ENCODE data around the gene ZNF326. TPM values are rescaled to one million over a fixed set of nuclear protein-coding genes. Genes with fewer than 3 reads are reported as not detected.
"Not testable (repeated sequence)": the region's sequence is repeated elsewhere in the genome, so short reads cannot be mapped to it uniquely, and the experiment has no call there.

Gene ZNF326
- total RNA-seq, 1 donor from 2014 or later, result 6.7 TPM

DNA sequence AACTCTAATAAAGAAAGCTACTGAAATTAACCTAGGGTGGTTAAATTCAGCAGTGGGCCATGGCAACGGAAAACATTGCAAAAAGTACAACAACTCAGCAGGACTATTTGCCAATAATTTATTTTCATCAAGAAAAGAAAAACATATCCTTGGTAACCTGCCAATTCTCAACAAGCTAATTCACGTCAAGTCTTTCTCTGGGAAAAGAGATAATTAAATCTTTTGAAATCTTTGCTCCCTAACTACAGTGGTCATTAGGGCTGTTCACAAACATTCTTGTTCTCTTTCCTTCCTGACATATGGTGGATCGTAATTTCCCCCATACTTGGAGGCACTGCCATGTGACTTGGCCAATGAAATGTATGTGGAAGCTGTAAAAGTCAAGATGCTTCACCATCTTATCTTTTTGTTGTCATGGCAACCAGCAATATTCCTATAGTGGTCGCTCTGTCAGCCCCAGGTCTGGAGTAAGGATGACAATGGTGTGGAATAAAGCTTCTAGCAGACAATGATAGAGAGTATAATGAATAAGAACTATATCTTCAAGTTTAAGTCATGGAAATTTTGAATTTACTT is 29.6 kb upstream of the ZNF326 start:
- peak; percentile 64 to 65 for DNase-seq (ENCODE audit: low read depth in 2 of 2)

DNA sequence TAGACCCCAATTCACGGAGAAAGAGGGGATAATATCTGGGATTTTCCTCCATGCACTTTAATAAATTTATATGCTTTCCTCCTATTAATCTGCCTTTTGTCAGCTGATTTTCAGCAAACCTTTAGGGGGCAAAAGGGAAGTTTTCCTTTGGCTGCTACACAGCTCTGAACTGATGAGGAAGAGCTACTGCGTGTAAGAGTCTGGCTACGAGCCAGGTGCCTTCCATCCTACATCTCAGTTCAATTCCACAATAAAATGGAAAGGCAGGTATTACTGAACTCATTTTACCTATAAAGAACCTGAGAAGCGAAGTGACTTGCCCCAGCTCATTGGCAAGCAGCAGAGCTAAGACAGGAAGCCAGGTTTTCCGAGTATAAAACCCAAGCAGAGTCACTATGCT is 28.3 kb upstream of the ZNF326 start:
- peak; percentile 24 to 36 for DNase-seq (ENCODE audit: low read depth in 2 of 2)

DNA sequence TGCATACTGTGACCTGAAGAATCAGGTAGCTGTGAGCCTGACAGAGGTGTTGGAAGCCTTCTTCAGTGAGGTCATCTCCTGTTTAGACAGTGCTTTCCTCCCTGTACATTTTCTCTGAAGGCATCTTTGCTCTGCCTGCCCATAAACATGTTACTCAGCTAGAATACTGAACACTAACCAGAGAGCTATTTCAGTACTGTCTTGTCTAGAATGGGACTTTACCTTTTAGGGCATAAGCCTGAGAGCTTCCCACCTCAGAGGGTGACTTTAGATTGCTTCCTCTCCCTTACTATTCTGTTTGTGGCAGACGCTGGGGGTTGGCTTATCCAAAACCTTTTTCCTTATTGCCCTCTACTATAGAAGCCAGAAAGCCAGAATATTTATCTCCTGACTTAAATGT is 23.3 kb upstream of the ZNF326 start:
- DNase-seq (ENCODE audit: low read depth in 2 of 2), result no peak

DNA sequence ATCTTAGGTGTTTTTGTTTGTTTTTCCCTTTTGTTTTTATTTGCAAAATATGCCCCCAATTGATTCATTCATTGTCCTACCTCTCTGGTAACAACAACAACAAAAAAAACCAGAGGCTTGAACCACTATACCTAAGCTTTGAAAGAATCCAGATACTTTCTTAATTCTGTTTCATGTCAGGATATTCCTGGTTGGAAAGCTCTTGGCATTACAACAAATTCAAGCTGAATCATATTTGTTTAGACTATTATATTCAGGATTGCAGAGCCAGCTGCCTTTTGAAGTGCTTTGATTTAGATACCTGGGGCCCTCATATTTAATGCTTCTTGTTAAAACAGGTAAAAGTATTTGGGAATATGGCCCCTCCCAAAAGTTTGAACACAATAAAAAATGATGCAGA is 22.9 kb upstream of the ZNF326 start:
- no peak for DNase-seq (ENCODE audit: low read depth in 2 of 2)

DNA sequence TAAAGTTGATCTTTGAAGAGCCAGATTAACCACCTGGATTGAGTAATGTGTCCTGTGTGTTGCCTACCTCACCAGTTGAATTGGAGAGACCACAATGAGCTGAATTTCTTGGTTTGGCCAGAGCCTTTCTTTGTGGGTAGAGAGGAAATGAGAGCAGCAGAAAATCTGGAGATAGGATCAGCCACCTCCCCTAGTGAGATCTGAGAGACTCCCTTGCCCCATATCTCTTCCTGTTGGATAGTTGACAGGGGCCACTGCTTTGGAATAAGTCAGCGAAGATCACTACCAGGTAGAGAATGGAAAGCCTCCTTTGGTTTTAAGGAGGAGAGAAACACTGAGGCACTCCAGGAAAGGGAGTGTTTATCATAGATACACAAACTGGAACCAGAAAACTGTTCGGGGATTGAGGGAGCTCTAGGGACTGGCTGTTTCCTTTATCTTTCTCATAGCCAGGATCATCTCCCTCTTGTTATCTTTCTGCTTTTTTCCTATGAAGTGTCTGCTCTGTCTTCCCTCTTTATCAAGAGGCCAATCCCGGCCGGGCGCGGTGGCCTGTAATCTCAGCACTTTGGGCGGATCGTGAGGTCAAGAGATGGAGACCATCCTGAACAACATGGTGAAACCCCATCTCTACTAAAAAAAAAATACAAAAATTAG is 21.3 kb upstream of the ZNF326 start:
- no peak for DNase-seq (ENCODE audit: low read depth in 2 of 2)

DNA sequence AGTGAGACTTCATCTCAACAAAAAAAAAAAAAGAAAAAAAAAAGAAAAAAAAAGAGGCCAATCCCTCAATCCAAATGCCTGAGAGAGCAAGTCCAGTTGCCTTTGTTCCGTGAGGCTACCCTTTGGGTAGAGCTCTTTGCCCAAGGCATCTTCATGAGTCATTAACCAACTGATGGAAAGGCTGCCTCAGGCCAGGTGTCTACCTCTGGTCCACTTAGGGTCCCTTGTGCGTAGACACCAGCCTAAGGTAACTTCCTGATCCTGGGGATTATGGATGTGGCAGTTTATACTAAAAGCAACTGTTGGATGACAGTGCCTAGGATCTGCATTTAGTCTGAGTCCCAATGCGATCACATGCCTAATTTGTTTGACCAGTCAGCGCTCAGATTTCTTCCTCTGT is 20.7 kb upstream of the ZNF326 start:
- DNase-seq (ENCODE audit: low read depth in 2 of 2), result no peak

DNA sequence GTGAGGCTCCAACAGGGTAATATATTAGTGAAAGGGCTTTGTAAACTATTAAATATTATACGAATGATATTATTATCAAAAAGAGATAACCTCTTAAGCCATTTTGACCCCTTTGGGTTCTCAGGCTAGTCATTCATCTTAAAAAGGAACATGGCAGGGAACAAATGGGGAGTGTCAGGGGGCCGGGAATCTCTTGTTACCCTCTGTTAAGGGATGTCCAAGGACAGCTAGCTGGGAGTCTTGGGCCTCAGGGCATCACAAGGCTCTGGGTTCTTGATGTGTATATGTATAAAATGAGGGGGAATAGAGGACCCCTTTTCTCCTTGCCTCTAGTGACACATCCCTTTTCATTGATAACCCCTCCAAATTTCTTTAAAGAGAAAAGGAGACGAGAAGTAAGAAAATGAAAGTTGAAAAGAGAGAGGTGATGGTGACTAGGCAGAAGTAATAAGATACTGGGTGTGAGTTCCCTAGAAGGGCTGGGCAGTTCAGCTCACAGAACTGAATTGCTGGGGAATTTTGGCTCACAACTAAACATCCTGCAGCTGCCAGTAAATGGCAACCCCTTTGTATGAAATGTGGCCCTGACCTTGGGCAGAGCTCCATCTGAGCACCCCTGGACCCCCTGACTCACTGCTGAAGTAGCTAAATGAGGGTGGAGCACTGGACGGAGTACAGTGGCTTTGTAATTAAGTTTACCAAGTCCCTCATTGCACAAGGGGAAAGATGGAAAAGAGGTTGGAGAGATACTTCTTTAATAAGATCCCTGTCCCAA is 20.0 kb upstream of the ZNF326 start:
- peak in 1 of 2 donors; percentile 10 for DNase-seq (ENCODE audit: low read depth in 2 of 2)

DNA sequence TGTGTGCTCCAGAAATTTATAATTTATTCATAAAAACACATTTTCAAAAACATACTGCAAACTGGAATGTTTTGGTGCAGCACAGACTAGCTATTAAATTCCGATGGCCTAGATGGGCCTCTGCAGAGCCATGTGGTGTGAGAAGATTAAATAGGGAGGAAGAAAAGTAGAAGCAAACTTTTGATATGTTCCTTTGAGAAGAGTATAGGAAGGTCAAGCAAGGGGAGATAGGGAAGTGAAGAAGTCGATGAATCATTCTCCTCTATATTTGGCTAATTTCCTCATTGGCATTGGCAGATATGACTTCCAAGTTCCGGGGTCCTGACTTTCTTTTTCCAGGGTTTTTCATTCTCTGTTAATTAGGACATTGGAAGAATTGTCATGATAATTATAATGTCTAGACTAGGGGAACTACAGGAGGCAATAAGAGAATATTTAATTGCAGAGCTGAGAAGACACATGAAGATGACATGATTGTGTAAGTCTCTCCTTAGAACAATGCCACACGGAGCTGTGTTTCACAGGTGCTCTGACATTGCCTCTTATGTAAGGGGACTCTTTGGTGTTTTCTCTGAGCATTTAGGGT is 19.3 kb upstream of the ZNF326 start:
- no peak for DNase-seq (ENCODE audit: low read depth in 2 of 2)

DNA sequence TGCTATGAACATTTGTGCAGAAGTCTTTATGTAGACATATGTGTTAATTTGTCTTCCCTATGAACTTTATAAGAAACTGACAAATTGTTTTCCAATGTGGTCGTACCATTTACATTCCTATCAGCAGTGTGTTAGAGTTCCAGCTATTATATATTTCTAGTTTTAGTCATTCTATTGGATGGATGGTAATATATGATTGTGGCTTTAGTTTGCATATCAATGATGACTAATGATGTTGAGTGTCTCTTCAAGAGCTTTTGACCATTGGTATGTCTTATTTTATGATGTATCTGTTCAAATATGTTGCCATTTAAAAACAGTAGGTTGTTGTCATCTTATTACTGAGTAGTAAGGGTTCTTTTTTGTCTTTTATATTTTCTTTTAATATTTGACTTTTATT is 16.2 kb upstream of the ZNF326 start:
- DNase-seq (ENCODE audit: low read depth in 2 of 2), result no peak

DNA sequence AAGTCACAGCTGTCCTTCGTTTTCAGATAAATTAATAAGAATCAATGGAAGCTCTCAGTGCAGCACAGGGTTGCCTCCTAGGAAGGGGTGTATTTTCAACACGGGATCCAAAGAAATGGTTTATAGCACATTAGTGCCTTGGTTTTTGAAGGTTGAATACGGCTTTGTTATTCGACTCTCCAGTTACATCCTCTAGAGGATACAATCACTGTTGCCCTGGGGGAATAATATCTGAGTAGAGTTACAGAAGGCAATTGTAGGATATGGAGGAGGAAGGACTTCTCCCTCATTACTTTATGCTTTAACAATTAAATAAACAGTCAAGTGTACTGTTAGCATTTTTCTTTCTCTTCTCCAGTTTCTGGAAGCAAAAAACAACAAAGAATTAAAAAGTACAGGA is 14.3 kb upstream of the ZNF326 start:
- no peak for DNase-seq (ENCODE audit: low read depth in 2 of 2)

DNA sequence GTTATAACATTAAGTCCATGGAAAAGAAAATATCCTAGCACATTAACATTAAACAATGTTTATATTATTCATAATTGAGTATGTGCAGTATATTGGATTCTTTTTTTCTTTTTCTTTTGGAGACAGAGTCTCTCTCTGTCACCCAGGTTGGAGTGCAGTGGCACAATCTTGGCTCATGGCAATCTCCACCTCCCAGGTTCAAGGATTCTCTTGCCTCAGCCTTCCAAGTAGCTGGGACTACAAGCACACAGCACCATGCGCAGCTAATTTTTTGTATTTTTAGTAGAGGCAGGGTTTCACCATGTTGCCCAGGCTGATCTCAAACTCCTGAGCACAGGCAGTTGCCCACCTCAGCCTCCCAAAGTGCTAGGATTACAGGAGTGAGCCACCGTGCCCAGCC is 12.1 kb upstream of the ZNF326 start:
- not testable (repeated sequence) for DNase-seq (ENCODE audit: low read depth in 2 of 2)

DNA sequence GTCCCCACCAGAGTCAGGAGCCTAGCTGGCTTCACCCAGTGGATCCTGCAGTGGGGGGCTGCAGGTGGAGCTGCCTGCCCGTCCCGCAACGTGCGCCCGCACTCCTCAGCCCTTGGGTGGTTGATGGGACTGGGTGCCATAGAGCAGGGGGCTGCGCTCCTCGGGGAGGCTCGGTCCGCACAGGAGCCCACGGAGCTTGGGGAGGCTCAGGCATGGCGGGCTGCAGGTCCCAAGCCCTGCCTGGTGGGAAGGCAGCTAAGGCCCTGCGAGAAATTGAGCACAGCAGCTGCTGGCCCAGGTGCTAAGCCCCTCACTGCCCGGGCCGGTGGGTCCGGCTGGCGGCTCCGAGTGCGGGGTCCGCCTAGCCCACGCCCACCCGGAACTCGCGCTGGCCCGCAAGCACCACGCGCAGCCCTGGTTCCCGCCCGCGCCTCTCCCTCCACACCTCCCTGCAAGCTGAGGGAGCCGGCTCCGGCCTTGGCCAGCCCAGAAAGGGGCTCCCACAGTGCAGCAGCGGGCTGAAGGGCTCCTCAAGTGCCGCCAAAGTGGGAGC is 10.3 kb upstream of the ZNF326 start:
- not testable (repeated sequence) for DNase-seq (ENCODE audit: low read depth in 2 of 2)

DNA sequence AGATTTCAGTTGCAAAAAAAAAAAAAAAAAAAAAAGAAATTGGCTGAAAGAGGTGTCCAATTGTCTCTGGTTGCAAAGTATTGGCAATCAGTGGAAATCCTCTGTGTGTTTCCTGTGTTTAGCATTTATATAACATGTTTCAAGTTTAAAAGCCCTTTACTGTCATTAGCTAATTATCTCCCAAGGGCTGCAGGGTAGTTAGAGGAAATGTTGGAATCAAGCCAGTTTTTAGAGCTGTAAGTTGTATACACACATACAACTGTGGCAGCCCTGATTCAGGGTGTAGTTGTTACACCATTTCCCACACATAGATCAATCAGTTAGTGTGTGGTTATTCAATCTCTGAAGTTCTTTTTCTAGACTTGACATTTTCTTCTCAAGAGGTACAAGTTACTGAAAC is 8.9 kb upstream of the ZNF326 start:
- peak in 1 of 2 donors; percentile 5 for DNase-seq (ENCODE audit: low read depth in 2 of 2)

DNA sequence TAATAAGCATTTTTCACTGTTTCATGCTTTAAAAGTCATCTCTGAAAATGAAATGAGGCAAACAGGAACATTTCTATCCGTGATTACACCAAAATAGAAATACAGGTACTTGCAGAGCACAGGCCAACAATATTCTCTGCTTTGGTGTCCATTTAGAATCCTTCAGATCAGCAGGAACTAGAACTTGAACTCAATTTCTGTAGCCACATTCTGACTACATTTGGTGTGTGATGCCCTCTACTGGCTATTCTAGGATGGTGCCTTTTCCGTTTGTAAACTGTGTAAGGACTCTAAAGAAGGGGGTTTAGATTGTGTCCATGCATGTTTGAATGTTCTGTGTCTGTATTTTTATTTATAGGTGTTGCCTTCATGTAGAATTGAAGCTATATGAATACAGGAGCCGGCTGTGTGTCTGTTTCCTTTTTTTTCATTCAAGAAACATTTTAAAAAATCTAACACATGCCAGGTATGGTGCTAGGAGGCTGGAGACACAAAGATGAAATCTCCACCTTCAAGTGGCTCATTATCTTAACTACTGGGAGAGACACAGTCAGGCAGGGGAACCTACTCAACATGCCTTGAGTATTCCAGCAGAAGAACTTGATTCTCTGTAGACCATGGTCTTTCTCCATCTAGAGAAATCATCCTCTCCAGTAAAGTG is 7.6 kb upstream of the ZNF326 start:
- peak; percentile 81 to 87 for DNase-seq (ENCODE audit: low read depth in 2 of 2)

DNA sequence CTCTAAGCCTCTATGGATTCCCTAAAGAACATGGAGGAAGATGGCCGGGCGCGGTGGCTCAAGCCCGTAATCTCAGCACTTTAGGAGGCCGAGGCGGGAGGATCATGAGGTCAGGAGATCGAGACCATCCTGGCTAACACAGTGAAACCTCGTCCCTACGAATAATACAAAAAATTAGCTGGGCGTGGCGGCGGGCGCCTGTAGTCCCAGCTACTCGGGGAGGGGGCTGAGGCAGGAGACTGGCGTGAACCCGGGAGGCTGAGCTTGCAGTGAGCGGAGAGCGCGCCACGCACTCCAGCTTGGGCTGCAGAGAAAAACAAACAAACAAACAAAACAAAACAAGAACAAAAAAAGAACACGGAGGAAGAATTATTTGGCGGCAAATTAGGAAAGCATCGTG is 5.8 kb upstream of the ZNF326 start:
- no peak for DNase-seq (ENCODE audit: low read depth in 2 of 2)

DNA sequence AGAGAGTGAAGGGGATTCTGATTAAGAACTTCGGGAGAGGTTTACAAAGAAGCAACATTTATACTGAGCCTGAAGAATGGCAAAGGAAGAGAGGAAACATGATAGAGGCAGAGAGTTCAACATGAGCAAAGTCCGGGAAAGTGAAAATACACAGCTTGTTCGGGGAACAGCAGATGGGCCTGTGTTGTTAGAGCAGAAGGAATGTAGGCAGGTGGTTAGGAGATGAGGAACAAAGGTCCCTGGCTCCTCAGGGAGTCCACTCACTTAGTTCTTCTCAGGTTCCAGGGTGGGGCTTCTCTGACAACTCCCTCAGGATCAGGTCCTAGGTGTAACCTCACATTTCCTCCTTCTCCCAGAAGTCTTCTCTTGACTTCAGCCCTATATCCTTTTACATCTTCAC is 5.1 kb upstream of the ZNF326 start:
- DNase-seq (ENCODE audit: low read depth in 2 of 2), result no peak

DNA sequence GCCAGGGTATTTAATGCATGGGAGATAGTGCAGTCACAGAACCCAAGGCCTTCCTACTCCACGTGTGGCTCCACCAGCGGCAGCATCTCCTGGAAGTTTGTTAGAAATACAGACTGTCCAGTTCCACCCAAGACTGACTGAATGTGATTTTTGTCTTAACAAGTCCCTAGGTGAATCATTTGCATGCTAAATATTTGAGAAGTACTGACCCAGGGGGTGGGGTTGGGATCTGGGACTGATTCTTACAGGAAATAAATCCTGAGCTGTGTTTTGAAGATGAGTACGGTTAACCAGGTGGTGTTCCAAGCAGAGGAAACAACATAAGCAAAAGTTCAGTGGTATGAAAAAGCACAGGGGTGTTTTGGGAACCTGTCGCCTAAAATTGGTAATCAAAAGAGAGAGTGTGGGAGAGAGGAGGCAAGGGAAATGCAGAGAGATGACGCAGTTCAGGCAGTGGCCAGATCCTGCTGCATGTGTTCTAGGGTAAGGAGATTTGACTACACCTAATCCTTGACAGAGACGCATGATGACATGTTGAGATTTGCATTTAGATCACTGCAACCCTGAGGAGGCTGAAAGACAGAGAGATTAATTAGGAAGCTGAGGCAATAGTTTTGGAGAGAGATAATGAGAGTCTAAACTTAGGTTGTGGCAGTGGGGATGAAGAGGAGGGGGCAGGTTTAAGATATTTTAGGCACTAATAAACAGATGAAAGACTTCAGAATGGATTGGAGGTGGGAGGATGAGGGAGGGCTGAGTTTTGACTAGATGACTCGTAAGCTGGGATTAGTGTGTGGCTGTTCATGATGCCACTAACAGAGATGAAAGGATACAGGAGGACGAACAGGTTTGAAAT is 3.7 kb upstream of the ZNF326 start:
- no peak for DNase-seq (ENCODE audit: low read depth in 2 of 2)

DNA sequence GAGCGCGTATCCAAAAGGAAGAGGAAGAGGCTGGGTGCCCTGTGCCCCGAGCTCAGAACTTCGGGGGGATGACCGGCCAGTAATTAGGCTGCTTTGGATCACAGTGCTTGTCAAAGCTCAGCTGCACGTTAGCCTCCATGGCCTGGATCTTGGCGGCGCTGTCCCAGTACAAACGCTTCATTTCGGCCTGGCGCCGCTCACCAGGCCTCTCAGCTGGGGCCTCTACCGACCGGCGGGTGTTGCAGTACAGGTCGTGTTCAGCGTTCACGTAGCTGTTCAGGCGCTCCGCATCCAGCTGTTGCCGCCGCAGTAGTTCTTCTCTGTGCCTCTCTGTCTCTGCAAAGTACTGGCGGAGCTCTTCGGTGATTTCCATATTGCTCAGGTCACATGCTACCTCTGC is 1.4 kb upstream of the ZNF326 start:
- no peak for DNase-seq (ENCODE audit: low read depth in 2 of 2)

DNA sequence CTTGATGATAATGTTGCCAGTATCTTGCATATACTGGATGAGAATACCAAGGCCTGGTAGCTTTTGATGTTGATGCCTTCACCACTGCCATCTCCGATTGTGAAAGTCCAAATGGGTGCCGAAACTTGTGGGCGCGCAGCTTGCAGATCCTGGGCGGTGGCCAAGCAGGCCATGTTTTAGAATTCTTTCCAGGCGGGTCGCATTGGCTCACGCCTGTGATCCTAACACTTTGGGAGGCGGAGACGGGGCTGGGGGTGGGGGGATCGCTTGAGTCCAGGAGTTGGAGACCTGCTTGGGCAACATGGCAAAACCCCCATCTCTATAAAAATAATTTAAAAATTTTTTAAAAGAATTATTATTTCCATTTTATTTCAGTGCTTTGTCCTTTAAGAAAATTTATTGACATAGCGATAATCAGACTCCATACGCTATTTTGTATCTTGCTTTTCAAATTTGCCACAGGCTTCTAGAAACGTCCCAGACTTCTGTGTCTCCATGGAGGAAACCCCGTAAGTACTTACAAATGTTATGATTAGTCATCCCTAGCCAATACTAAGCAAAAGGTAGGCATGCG is 592 bp upstream of the ZNF326 start:
- DNase-seq (ENCODE audit: low read depth in 2 of 2), result no peak
